GM21529 (cell line): ENCODE results near the gene PRKD2.
"Not testable (repeated sequence)": the region's sequence is repeated elsewhere in the genome, so short reads cannot be mapped to it uniquely, and the experiment has no call there.

ENCODE experiments used
- ATAC-seq: cut with Tn5 transposase; IDR thresholded peaks from one replicate; pipeline ENCODE4 v1.9.1; 2021; ENCODE audit not compliant: unreplicated experiment

The PRKD2 gene

GRCh38 chr19:46717034-46717715, at the start of gene PRKD2:
TSS of gene PRKD2 (minus strand) at chr19:46717114. CDS start at chr19:46716370, 744 bp downstream.
- peak; percentile 27 for ATAC-seq

- ATAC-seq, result no peak
Observed at GRCh38 chr19:46764817-46765291, 47.9 kb upstream of the PRKD2 start.

GRCh38 chr19:46762245-46762890, 45.5 kb upstream of the PRKD2 start:
- no peak for ATAC-seq

- no peak for ATAC-seq
Observed at GRCh38 chr19:46761418-46761831, 44.5 kb upstream of the PRKD2 start.

- not testable (repeated sequence) for ATAC-seq
Observed at GRCh38 chr19:46760897-46761296, 44.0 kb upstream of the PRKD2 start.

GRCh38 chr19:46760363-46760762, 43.4 kb upstream of the PRKD2 start:
- no peak for ATAC-seq

- no peak for ATAC-seq
Observed at GRCh38 chr19:46759817-46760333, 43.0 kb upstream of the PRKD2 start.

GRCh38 chr19:46759206-46759605, 42.3 kb upstream of the PRKD2 start:
- ATAC-seq, result no peak

- ATAC-seq, result no peak
Observed at GRCh38 chr19:46756544-46756888, 39.6 kb upstream of the PRKD2 start.

- no peak for ATAC-seq
Observed at GRCh38 chr19:46755853-46756543, 39.1 kb upstream of the PRKD2 start.

- ATAC-seq, result no peak
Observed at GRCh38 chr19:46755077-46755852, 38.4 kb upstream of the PRKD2 start.

- no peak for ATAC-seq
Observed at GRCh38 chr19:46753420-46754155, 36.7 kb upstream of the PRKD2 start.

- ATAC-seq, result no peak
Observed at GRCh38 chr19:46748325-46749109, 31.6 kb upstream of the PRKD2 start.

- ATAC-seq, result peak; percentile 44
Observed at GRCh38 chr19:46746281-46747057, 29.6 kb upstream of the PRKD2 start, which contains the start of gene STRN4. TSS of gene STRN4 (minus strand) at chr19:46746450. CDS start at chr19:46746430, 20 bp downstream.

GRCh38 chr19:46745521-46746280, 28.8 kb upstream of the PRKD2 start, which contains the start of gene FKRP:
TSS of gene FKRP (plus strand) at chr19:46746057. CDS start at chr19:46755451, 9,394 bp downstream.
- ATAC-seq, result peak; percentile 38

- ATAC-seq, result no peak
Observed at GRCh38 chr19:46745030-46745429, 28.1 kb upstream of the PRKD2 start.

- ATAC-seq, result no peak
Observed at GRCh38 chr19:46744005-46744691, 27.2 kb upstream of the PRKD2 start.
